ENCODE measurements around the gene ZNF385A. TPM values are rescaled to one million over a fixed set of nuclear protein-coding genes. Genes with fewer than 3 reads are reported as not detected.
A peak's percentile ranks its signal among the peaks of the same experiment; 100 is the strongest.

Gene ZNF385A
- total and polyA plus RNA-seq, 2 of the 13 experiments (the other 11 are each of a cell fraction or from before 2014, with no cell fraction given) = 0.44 to 0.67 TPM

- TF ChIP-seq ATF5 (CRISPR knock-in tag; IDR thresholded peaks at IDR 0.05; ENCODE audit: low read depth) (no peak), ZNF597 (CRISPR knock-in tag; IDR thresholded peaks at IDR 0.05) (no peak), CREB1 (IDR thresholded peaks at IDR 0.05) (no peak), CREB1 (CRISPR knock-in tag; IDR thresholded peaks at IDR 0.05) (no peak), ZNF746 (CRISPR knock-in tag; IDR thresholded peaks at IDR 0.05) (no peak), DZIP1 (CRISPR knock-in tag; IDR thresholded peaks at IDR 0.05) (no peak), ZNF850 (CRISPR knock-in tag; conservative IDR thresholded peaks at IDR 0.05) (no peak), MTERF4 (CRISPR knock-in tag; IDR thresholded peaks at IDR 0.05) (no peak), ZNF468 (CRISPR knock-in tag; IDR thresholded peaks at IDR 0.05) (no peak), HNF4A (CRISPR knock-in tag; IDR thresholded peaks at IDR 0.05) (no peak), ELF3 (CRISPR knock-in tag; IDR thresholded peaks at IDR 0.05) (peak; percentile 40; the same call in 1 of the 2 replicates), NCOR1 (IDR thresholded peaks at IDR 0.05; ENCODE audit: borderline replicate concordance, low read length) (no peak), KIAA2018 (CRISPR knock-in tag; IDR thresholded peaks at IDR 0.05; ENCODE audit: borderline replicate concordance) (no peak), POGZ (CRISPR knock-in tag; IDR thresholded peaks at IDR 0.05) (no peak), MATR3 (CRISPR knock-in tag; IDR thresholded peaks at IDR 0.05) (no peak)
These were observed 15.6 kb downstream of the ZNF385A start (continued) for GRCh38 chr12:54368709-54369596.

Data from HepG2 (cell line).